GM11168 (cell line): ENCODE measurements around the gene INTS3.

Experiments used
- in situ Hi-C: fragments of 300-500 bp; cut with MboI; formaldehyde crosslinking; loops from one replicate; pipeline ENCODE4 v1.12.0; 2022; ENCODE audit warnings: low sequenced_read_pairs; ENCODE audit not compliant: unreplicated experiment

Gene INTS3

GRCh38 chr1:153805886-153806719, 78.3 kb downstream of the INTS3 start:
- in situ Hi-C loops = no loop called here

GRCh38 chr1:153816283-153816889, 88.5 kb downstream of the INTS3 start:
- in situ Hi-C loops = no loop called here

- in situ Hi-C loops = no loop called here
Observed at GRCh38 chr1:153818876-153819275, 91.0 kb downstream of the INTS3 start.
